ENCODE measurements around the gene JTB. TPM values are rescaled to one million over a fixed set of nuclear protein-coding genes. Genes with fewer than 3 reads are reported as not detected.
A peak's percentile ranks its signal among the peaks of the same experiment; 100 is the strongest.

The JTB gene
- total and polyA plus RNA-seq, 9 of the 15 experiments (the other 6 are each of a cell fraction or from before 2014, with no cell fraction given): 24.7 to 308 (median 151) TPM

- intact Hi-C loops (cut with micrococcal nuclease): no loop called here
- Histone ChIP-seq H3K4me1 (replicated peaks in 1 of 2; ENCODE audit: control insufficient read depth in 2 of 2, insufficient read depth in 2 of 2, low read length in 2 of 2) (no peaks in the 10 kb centered on the region), H3K27ac (ENCODE audit: extremely low read depth, low read depth, low read length) (no peak overlapping the region), H4K20me1 (replicated peaks; ENCODE audit: control insufficient read depth, insufficient read depth, low read length) (no peaks in the 10 kb centered on the region), H3K36me3 (ENCODE audit: control insufficient read depth, insufficient read depth, low read length) (peaks cover 71% of the 10 kb centered on the region; the same call in 2 of the 3 replicates), H3K79me2 (ENCODE audit: control insufficient read depth, insufficient read depth, low read length) (no peaks in the 10 kb centered on the region), H3K9ac (ENCODE audit: insufficient read depth in 1 of 2, low read depth in 2 of 2, low read length in 2 of 2) (no peak overlapping the region), H3K4me3 (no peak overlapping the region), H3K9me3 (replicated peaks; ENCODE audit: control insufficient read depth, insufficient read depth, low read depth, low read length) (no peaks in the 10 kb centered on the region), H3K9me1 (ENCODE audit: control insufficient read depth, insufficient read depth, low read length) (no peaks in the 10 kb centered on the region), H3K27me3 (ENCODE audit: control insufficient read depth in 2 of 2, insufficient read depth in 2 of 2, low read length in 2 of 2) (no peaks in the 10 kb centered on the region), H3K4me2 (ENCODE audit: insufficient read depth, low read length) (no peak overlapping the region), H2AFZ (ENCODE audit: low read depth, low read length) (no peak overlapping the region)
- in situ Hi-C loops (cut with MboI): no loop called here
- no TSS peak for BruUV-seq (replicated peaks)
- WGBS (ENCODE audit: insufficient coverage, low coverage, missing lambda C conversion rate): 98% methylated on average over 17 of the region's 18 CpGs
- ChIA-PET POLR2A (interaction anchor here (0.6 to 1.7 kb wide), 5 partner anchors 9 to 116 kb away, joined by 3 to 5 read pairs (median 3); partner anchors contain the start of genes GATAD2B and JTB), CTCF (ENCODE audit: low intra/inter-chr PET ratio) (no interaction called here)
- FAIRE-seq (no peak), DNase-seq (ENCODE audit: extremely low read depth in 1 of 4, low spot score in 3 of 4) (no peak), ATAC-seq (no peak)
- TF ChIP-seq POLR2G (IDR thresholded peaks at IDR 0.05; ENCODE audit: low read depth, low read length): peak; percentile 55
- TF ChIP-seq FOXP1 (CRISPR knock-in tag; IDR thresholded peaks at IDR 0.05): no peak
- 0 out of 2 replicates have a peak, but pooled peaks have one; percentile 20 for TF ChIP-seq RBFOX2 (IDR thresholded peaks at IDR 0.05; ENCODE audit: low read depth, low read length)
- no peak for TF ChIP-seq CBFA2T3 (IDR thresholded peaks at IDR 0.05)
Measured at GRCh38 chr1:153932156-153933131, 45.0 kb downstream of the JTB start.
